HepG2 (cell line): Measurements from ENCODE around the gene ZNF607. TPM values are rescaled to one million over a fixed set of nuclear protein-coding genes. Genes with fewer than 3 reads are reported as not detected.

Source experiments
- FOXO1 ChIP-seq: sonication (generic); formaldehyde crosslinking; IDR thresholded peaks from 2 replicates; pipeline ENCODE4 v1.4.0; 2020; ENCODE audit warnings: missing genetic modification reagents
- GABPB1 ChIP-seq: IDR thresholded peaks from 2 replicates; pipeline ENCODE4 v1.6.1; 2016; ENCODE audit warnings: mild to moderate bottlenecking, missing genetic modification reagents, moderate library complexity, missing compliant biosample characterization
- GFI1 ChIP-seq: sonication (generic); formaldehyde crosslinking; IDR thresholded peaks from 2 replicates; pipeline ENCODE4 v1.5.0; 2020; ENCODE audit warnings: missing genetic modification reagents, mild to moderate bottlenecking, borderline replicate concordance
- GLI4 ChIP-seq: sonication (generic); formaldehyde crosslinking; IDR thresholded peaks from 2 replicates; pipeline ENCODE4 v1.5.1; 2020; ENCODE audit warnings: missing genetic modification reagents, mild to moderate bottlenecking, moderate library complexity, borderline replicate concordance
- HMG20B ChIP-seq: conservative IDR thresholded peaks from 2 replicates; pipeline ENCODE4 v1.6.1; 2016; ENCODE audit warnings: missing genetic modification reagents, missing compliant biosample characterization
- KDM4B ChIP-seq: sonication (generic); formaldehyde crosslinking; IDR thresholded peaks from 2 replicates; pipeline ENCODE4 v1.4.0; 2020; ENCODE audit warnings: missing genetic modification reagents
- MEIS2 ChIP-seq: sonication (generic); formaldehyde crosslinking; IDR thresholded peaks from 2 replicates; pipeline ENCODE4 v1.9.0; 2021; ENCODE audit warnings: mild to moderate bottlenecking, missing genetic modification reagents
- MTF2 ChIP-seq: sonication (generic); formaldehyde crosslinking; IDR thresholded peaks from 2 replicates; pipeline ENCODE4 v1.5.0; 2020; ENCODE audit warnings: missing genetic modification reagents, borderline replicate concordance
- TAF1 ChIP-seq: sonication (generic); formaldehyde crosslinking; IDR thresholded peaks from 2 replicates; pipeline ENCODE4 v1.4.0; 2020; ENCODE audit warnings: missing genetic modification reagents
- THAP8 ChIP-seq: sonication (generic); formaldehyde crosslinking; IDR thresholded peaks from 2 replicates; pipeline ENCODE4 v1.5.1; 2020; ENCODE audit warnings: missing genetic modification reagents, mild to moderate bottlenecking, borderline replicate concordance
- ZBTB33 ChIP-seq: sonication (generic); formaldehyde crosslinking; IDR thresholded peaks from 2 replicates; pipeline ENCODE4 v1.4.0; 2020; ENCODE audit warnings: missing genetic modification reagents
- ZFAT ChIP-seq: sonication (generic); formaldehyde crosslinking; conservative IDR thresholded peaks from 2 replicates; pipeline ENCODE4 v1.8.1; 2023; ENCODE audit warnings: missing genetic modification reagents, inconsistent platforms
- ZFX ChIP-seq: sonication (generic); formaldehyde crosslinking; IDR thresholded peaks from 2 replicates; pipeline ENCODE4 v1.4.0; 2020; ENCODE audit warnings: mild to moderate bottlenecking, low read depth, missing genetic modification reagents, moderate library complexity
- ZNF160 ChIP-seq: sonication (generic); formaldehyde crosslinking; IDR thresholded peaks from 2 replicates; pipeline ENCODE4 v1.8.0; 2022; ENCODE audit warnings: mild to moderate bottlenecking, inconsistent platforms, missing genetic modification reagents
- ZNF224 ChIP-seq: sonication (generic); formaldehyde crosslinking; IDR thresholded peaks from 2 replicates; pipeline ENCODE4 v1.5.0; 2020; ENCODE audit warnings: mild to moderate bottlenecking, missing genetic modification reagents
- ZNF350 ChIP-seq: sonication (generic); formaldehyde crosslinking; IDR thresholded peaks from 2 replicates; pipeline ENCODE4 v1.4.0; 2020; ENCODE audit warnings: mild to moderate bottlenecking, low read depth, missing genetic modification reagents, borderline replicate concordance
- ZNF556 ChIP-seq: sonication (generic); formaldehyde crosslinking; IDR thresholded peaks from 2 replicates; pipeline ENCODE4 v1.4.0; 2020; ENCODE audit warnings: mild to moderate bottlenecking, missing genetic modification reagents, borderline replicate concordance
- ZNF768 ChIP-seq: sonication (generic); formaldehyde crosslinking; IDR thresholded peaks from 2 replicates; pipeline ENCODE4 v1.4.0; 2020; ENCODE audit warnings: missing genetic modification reagents
- polyA plus RNA-seq, 8 experiments: library from polyadenylated mRNA; depleted of rRNA in 3 of 8; stranded (reverse) in 7 of 8; unstranded in 1 of 8; fragments of >200 nt; fragmentation: Illumina TruSeq in 4 of 8; extraction: Trizol in 4 of 8; gene quantifications; 2 replicates each; pipeline versions ENCODE4 v1.2.1 to v1.2.3, GENCODE V29; 2011 to 2016; ENCODE audit warnings: low read depth in 4 of 8, missing spikeins in 1 of 8, mixed read lengths in 1 of 8; ENCODE audit not compliant: insufficient read depth in 1 of 8
- total RNA-seq, 5 experiments: library from RNA; depleted of rRNA; stranded (reverse); fragments of >200 nt; fragmentation: Illumina TruSeq; extraction: Trizol; gene quantifications; 2 replicates each; pipeline ENCODE4 v1.2.3, GENCODE V29; 2016; ENCODE audit warnings: low read depth in 1 of 5
- TF ChIP-seq, protein P1 (sequence below): sonication (generic); formaldehyde crosslinking; IDR thresholded peaks from 2 replicates; pipeline ENCODE4 v1.9.0; 2021; ENCODE audit warnings: mild to moderate bottlenecking, missing genetic modification reagents
- TF ChIP-seq, protein P2 (sequence below): sonication (generic); formaldehyde crosslinking; IDR thresholded peaks from 2 replicates; pipeline ENCODE4 v1.4.0; 2020; ENCODE audit warnings: missing genetic modification reagents

ZNF607 gene
- total and polyA plus RNA-seq, 2 of the 13 experiments (the other 11 are each of a cell fraction or from before 2014, with no cell fraction given), result 3.8 to 8.3 TPM

DNA sequence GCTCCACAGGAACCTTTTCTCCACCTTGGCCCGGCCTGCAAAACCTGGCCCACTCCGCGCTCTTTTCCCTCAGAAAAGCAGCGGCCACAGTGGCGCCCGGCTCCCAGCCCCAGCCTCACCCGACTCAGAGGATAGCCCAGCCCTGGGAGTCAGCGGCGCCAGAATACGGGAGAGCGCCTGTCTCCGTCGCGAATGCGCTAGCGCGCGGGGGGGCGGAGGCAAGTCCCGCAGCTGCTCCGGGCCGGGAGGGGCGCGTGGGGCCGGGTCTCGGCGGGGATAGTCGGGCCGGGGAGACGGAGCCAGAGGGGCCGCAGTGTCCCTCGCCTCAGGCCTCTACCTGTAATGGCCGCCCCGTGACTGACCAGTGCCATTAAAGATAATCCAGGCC lies 64.3 kb downstream of the ZNF607 start, which contains the start of gene ZFP30 (continued):
- TF ChIP-seq, protein P1, sequence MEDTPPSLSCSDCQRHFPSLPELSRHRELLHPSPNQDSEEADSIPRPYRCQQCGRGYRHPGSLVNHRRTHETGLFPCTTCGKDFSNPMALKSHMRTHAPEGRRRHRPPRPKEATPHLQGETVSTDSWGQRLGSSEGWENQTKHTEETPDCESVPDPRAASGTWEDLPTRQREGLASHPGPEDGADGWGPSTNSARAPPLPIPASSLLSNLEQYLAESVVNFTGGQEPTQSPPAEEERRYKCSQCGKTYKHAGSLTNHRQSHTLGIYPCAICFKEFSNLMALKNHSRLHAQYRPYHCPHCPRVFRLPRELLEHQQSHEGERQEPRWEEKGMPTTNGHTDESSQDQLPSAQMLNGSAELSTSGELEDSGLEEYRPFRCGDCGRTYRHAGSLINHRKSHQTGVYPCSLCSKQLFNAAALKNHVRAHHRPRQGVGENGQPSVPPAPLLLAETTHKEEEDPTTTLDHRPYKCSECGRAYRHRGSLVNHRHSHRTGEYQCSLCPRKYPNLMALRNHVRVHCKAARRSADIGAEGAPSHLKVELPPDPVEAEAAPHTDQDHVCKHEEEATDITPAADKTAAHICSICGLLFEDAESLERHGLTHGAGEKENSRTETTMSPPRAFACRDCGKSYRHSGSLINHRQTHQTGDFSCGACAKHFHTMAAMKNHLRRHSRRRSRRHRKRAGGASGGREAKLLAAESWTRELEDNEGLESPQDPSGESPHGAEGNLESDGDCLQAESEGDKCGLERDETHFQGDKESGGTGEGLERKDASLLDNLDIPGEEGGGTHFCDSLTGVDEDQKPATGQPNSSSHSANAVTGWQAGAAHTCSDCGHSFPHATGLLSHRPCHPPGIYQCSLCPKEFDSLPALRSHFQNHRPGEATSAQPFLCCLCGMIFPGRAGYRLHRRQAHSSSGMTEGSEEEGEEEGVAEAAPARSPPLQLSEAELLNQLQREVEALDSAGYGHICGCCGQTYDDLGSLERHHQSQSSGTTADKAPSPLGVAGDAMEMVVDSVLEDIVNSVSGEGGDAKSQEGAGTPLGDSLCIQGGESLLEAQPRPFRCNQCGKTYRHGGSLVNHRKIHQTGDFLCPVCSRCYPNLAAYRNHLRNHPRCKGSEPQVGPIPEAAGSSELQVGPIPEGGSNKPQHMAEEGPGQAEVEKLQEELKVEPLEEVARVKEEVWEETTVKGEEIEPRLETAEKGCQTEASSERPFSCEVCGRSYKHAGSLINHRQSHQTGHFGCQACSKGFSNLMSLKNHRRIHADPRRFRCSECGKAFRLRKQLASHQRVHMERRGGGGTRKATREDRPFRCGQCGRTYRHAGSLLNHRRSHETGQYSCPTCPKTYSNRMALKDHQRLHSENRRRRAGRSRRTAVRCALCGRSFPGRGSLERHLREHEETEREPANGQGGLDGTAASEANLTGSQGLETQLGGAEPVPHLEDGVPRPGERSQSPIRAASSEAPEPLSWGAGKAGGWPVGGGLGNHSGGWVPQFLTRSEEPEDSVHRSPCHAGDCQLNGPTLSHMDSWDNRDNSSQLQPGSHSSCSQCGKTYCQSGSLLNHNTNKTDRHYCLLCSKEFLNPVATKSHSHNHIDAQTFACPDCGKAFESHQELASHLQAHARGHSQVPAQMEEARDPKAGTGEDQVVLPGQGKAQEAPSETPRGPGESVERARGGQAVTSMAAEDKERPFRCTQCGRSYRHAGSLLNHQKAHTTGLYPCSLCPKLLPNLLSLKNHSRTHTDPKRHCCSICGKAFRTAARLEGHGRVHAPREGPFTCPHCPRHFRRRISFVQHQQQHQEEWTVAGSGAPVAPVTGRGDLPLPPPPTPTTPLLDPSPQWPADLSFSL (CRISPR knock-in tag), result no peak; the same call in 1 of the 2 replicates
- TF ChIP-seq ZFAT (0 out of 2 replicates have a peak, but pooled peaks have one; percentile 13), THAP8 (CRISPR knock-in tag) (no peak; the same call in 1 of the 2 replicates), ZNF160 (no peak), ZNF224 (CRISPR knock-in tag) (no peak), ZBTB33 (no peak), KDM4B (CRISPR knock-in tag) (0 out of 2 replicates have a peak, but pooled peaks have one; percentile 10), GFI1 (CRISPR knock-in tag) (peak; percentile 6; the same call in 1 of the 2 replicates), ZNF768 (CRISPR knock-in tag) (0 out of 2 replicates have a peak, but pooled peaks have one; percentile 9), ZNF350 (no peak), ZFX (CRISPR knock-in tag) (peak; percentile 87), MTF2 (CRISPR knock-in tag) (peak; percentile 73), ZNF556 (CRISPR knock-in tag) (no peak), MEIS2 (CRISPR knock-in tag) (no peak), GABPB1 (peak; percentile 52; the same call in 1 of the 2 replicates), TAF1 (CRISPR knock-in tag) (peak; percentile 79; the same call in 1 of the 2 replicates), GLI4 (peak; percentile 43; the same call in 1 of the 2 replicates), FOXO1 (CRISPR knock-in tag) (peak; percentile 32; the same call in 1 of the 2 replicates), HMG20B (CRISPR knock-in tag) (peak; percentile 13; the same call in 1 of the 2 replicates)
- TF ChIP-seq, protein P2, sequence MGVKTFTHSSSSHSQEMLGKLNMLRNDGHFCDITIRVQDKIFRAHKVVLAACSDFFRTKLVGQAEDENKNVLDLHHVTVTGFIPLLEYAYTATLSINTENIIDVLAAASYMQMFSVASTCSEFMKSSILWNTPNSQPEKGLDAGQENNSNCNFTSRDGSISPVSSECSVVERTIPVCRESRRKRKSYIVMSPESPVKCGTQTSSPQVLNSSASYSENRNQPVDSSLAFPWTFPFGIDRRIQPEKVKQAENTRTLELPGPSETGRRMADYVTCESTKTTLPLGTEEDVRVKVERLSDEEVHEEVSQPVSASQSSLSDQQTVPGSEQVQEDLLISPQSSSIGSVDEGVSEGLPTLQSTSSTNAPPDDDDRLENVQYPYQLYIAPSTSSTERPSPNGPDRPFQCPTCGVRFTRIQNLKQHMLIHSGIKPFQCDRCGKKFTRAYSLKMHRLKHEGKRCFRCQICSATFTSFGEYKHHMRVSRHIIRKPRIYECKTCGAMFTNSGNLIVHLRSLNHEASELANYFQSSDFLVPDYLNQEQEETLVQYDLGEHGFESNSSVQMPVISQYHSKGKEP, result peak; percentile 32; the same call in 1 of the 2 replicates
